D721Med (cell line): ENCODE measurements around the gene KCNH4.
"Not testable (repeated sequence)": the region's sequence is repeated elsewhere in the genome, so short reads cannot be mapped to it uniquely, and the experiment has no call there.

Source experiments
- DNase-seq: peaks from one replicate; pipeline ENCODE4 v3.0.0; 2011; ENCODE audit warnings: low spot score; ENCODE audit not compliant: insufficient read length
- FAIRE-seq: peaks from 2 replicates; lab custom pipeline; 2011; peaks lifted over from hg19 to GRCh38; lab: Jason Lieb, UNC
- CTCF ChIP-seq: IDR thresholded peaks from 2 replicates; pipeline ENCODE4 v1.5.1; 2012; ENCODE audit warnings: mild to moderate bottlenecking, control low read depth; ENCODE audit not compliant: insufficient read depth; ENCODE audit errors: missing control alignments

KCNH4 gene

GRCh38 chr17:42159796-42160530 is 21.0 kb downstream of the KCNH4 start:
- DNase-seq (no peak), FAIRE-seq (no peak)
- no peak for TF ChIP-seq CTCF

GRCh38 chr17:42155614-42156045 is 25.3 kb downstream of the KCNH4 start:
- no peak for FAIRE-seq
- no peak for TF ChIP-seq CTCF

GRCh38 chr17:42153919-42154742 is 26.8 kb downstream of the KCNH4 start:
- no peak for TF ChIP-seq CTCF
- DNase-seq: no peak
- no peak for FAIRE-seq

More at GRCh38 chr17:42155614-42156045, 25.3 kb downstream of the KCNH4 start:
- no peak for DNase-seq

- no peak for DNase-seq
- no peak for FAIRE-seq
Measured at GRCh38 chr17:42146911-42147607, 33.9 kb downstream of the KCNH4 start.

GRCh38 chr17:42143138-42143537 is 37.8 kb downstream of the KCNH4 start:
- DNase-seq, FAIRE-seq: not testable (repeated sequence)

More at GRCh38 chr17:42146911-42147607, 33.9 kb downstream of the KCNH4 start:
- no peak for TF ChIP-seq CTCF

GRCh38 chr17:42142371-42142896 is 38.5 kb downstream of the KCNH4 start:
- FAIRE-seq (no peak), DNase-seq (no peak)
- no peak for TF ChIP-seq CTCF

- DNase-seq: no peak
- TF ChIP-seq CTCF: no peak
- FAIRE-seq: no peak
Measured at GRCh38 chr17:42141382-42141781, 39.6 kb downstream of the KCNH4 start.

- DNase-seq, FAIRE-seq: not testable (repeated sequence)
Measured at GRCh38 chr17:42140690-42141089, 40.3 kb downstream of the KCNH4 start.
